Measurements from ENCODE around the gene HMCN1.

DNA sequence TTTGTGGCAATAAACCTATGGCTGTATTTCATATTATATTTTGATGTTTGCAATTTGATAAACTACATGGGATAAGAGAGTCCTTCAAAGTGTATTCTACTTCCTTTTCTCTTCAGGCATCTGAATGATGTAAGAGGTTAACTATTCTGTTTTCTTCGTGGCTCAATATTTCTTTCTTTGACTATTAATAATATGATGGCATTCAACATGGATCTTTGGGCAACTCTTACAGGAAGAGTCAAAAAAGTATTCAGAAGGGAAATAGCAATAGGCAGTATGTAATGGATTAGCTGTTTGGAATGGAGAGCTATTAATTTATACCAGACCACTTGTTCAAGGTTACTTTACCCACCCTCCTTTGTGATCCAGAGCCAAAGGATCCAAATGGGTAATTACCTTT is 74.4 kb downstream of the HMCN1 start:
- TF ChIP-seq, protein P1, sequence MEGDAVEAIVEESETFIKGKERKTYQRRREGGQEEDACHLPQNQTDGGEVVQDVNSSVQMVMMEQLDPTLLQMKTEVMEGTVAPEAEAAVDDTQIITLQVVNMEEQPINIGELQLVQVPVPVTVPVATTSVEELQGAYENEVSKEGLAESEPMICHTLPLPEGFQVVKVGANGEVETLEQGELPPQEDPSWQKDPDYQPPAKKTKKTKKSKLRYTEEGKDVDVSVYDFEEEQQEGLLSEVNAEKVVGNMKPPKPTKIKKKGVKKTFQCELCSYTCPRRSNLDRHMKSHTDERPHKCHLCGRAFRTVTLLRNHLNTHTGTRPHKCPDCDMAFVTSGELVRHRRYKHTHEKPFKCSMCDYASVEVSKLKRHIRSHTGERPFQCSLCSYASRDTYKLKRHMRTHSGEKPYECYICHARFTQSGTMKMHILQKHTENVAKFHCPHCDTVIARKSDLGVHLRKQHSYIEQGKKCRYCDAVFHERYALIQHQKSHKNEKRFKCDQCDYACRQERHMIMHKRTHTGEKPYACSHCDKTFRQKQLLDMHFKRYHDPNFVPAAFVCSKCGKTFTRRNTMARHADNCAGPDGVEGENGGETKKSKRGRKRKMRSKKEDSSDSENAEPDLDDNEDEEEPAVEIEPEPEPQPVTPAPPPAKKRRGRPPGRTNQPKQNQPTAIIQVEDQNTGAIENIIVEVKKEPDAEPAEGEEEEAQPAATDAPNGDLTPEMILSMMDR (IDR thresholded peaks at IDR 0.05) = no peak
- TF ChIP-seq POLR2A (IDR thresholded peaks at IDR 0.05) = no peak

Data from lower leg skin (tissue), 3 donors.